NCI-H2107 treated with DMSO at 0.1 percent for 48 hours (cell line): Measurements from ENCODE around the gene DBP.
"Not testable (repeated sequence)": the region's sequence is repeated elsewhere in the genome, so short reads cannot be mapped to it uniquely, and the experiment has no call there.

Experiments used
- DNase-seq: peaks from one replicate; lab custom pipeline; 2025; ENCODE audit not compliant: unreplicated experiment; lab: John Stamatoyannopoulos, UW

DBP gene

GRCh38 chr19:48641850-48642249 is 4.7 kb upstream of the DBP start:
- no peak for DNase-seq

- DNase-seq = no peak
Observed at GRCh38 chr19:48639483-48640375, 2.5 kb upstream of the DBP start.

GRCh38 chr19:48638831-48639381 is 1.7 kb upstream of the DBP start:
- DNase-seq = no peak

GRCh38 chr19:48637948-48638830 is 1.0 kb upstream of the DBP start:
- DNase-seq = peak; percentile 85

GRCh38 chr19:48637449-48637947 is 319 bp upstream of the DBP start:
- DNase-seq = peak; percentile 99

GRCh38 chr19:48635966-48636858 is 967 bp downstream of the DBP start:
- DNase-seq = no peak

GRCh38 chr19:48635263-48635965 is 1.8 kb downstream of the DBP start:
- DNase-seq = peak; percentile 14

- peak; percentile 86 for DNase-seq
Observed at GRCh38 chr19:48634424-48635262, 2.5 kb downstream of the DBP start.

GRCh38 chr19:48634036-48634342 is 3.2 kb downstream of the DBP start:
- DNase-seq = no peak

- no peak for DNase-seq
Observed at GRCh38 chr19:48633148-48634035, 3.8 kb downstream of the DBP start.

- DNase-seq = no peak
Observed at GRCh38 chr19:48632692-48633147, 4.5 kb downstream of the DBP start.

- not testable (repeated sequence) for DNase-seq
Observed at GRCh38 chr19:48632286-48632685, 4.9 kb downstream of the DBP start.

GRCh38 chr19:48631225-48631624 is 6.0 kb downstream of the DBP start:
- DNase-seq = no peak

GRCh38 chr19:48630296-48631063 is 6.7 kb downstream of the DBP start:
- no peak for DNase-seq

- DNase-seq = no peak
Observed at GRCh38 chr19:48629599-48630295, 7.4 kb downstream of the DBP start.

- no peak for DNase-seq
Observed at GRCh38 chr19:48629297-48629598, 7.9 kb downstream of the DBP start.
